A549 (cell line): Measurements from ENCODE around the gene CCDC127. TPM values are rescaled to one million over a fixed set of nuclear protein-coding genes. Genes with fewer than 3 reads are reported as not detected.
"Not testable (repeated sequence)": the region's sequence is repeated elsewhere in the genome, so short reads cannot be mapped to it uniquely, and the experiment has no call there.

Experiments used
- ATAC-seq, 2 experiments: fragments of 200-7000 bp in 1 of 2; fragments of >200 bp in 1 of 2; cut with Nextera tagmentation in 1 of 2; cut with Tn5 transposase in 1 of 2; 3 replicates each; pipeline versions ENCODE4 v1.8.0 to v1.9.1; 2018 to 2020; ENCODE audit warnings: mild to moderate bottlenecking in 1 of 2, moderate library complexity in 1 of 2
- CTCF ChIA-PET: fragments of 300-600 bp; sonication (Branson Sonifier 250); formaldehyde crosslinking; extraction: SDS; loops from one replicate; lab custom pipeline; 2021; ENCODE audit warnings: antibody characterized with exemption, inconsistent platforms; lab: Yijun Ruan, JAX
- POLR2A ChIA-PET: fragments of 350-600 bp; formaldehyde crosslinking; extraction: SDS; loops from one replicate; lab custom pipeline; 2021; ENCODE audit warnings: antibody characterized with exemption, inconsistent platforms; lab: Yijun Ruan, JAX
- DNase-seq, 2 experiments: peaks; one replicate each; pipeline versions ENCODE4 v3.0.0 to v3.0.0-alpha.2; 2011 to 2016; ENCODE audit warnings: low read depth in 1 of 2, low spot score in 1 of 2
- FAIRE-seq: peaks from 2 replicates; lab custom pipeline; 2011; peaks lifted over from hg19 to GRCh38; lab: Jason Lieb, UNC
- H3K27ac ChIP-seq, 2 experiments: fragments of >200 bp; sonication (Bioruptor Twin); formaldehyde crosslinking; 3 replicates each; pipeline ENCODE4 v1.5.1; 2016 to 2017
- H3K4me1 ChIP-seq: fragments of >200 bp; sonication (Bioruptor Twin); formaldehyde crosslinking; 3 replicates; pipeline ENCODE4 v1.6.1; 2016
- H3K4me2 ChIP-seq: fragments of >200 bp; sonication (Bioruptor Twin); formaldehyde crosslinking; 3 replicates; pipeline ENCODE4 v1.6.1; 2016
- H3K4me3 ChIP-seq: fragments of >200 bp; sonication (Bioruptor Twin); formaldehyde crosslinking; 3 replicates; pipeline ENCODE4 v1.5.1; 2016
- H3K9me3 ChIP-seq: fragments of >200 bp; sonication (Bioruptor Twin); formaldehyde crosslinking; 3 replicates; pipeline ENCODE4 v1.6.1; 2016
- CHD2 ChIP-seq: fragments of 150-350 bp; IDR thresholded peaks from 2 replicates; pipeline ENCODE4 v1.6.1; 2014; ENCODE audit warnings: low read length; ENCODE audit not compliant: partially characterized antibody
- EHF ChIP-seq: fragments of 250-450 bp; sonication (Bioruptor Pico); IDR thresholded peaks from 2 replicates; pipeline ENCODE4 v1.5.0; 2020; ENCODE audit warnings: mild to moderate bottlenecking
- ELK1 ChIP-seq: fragments of 150-350 bp; IDR thresholded peaks from 2 replicates; pipeline ENCODE4 v1.6.1; 2014; ENCODE audit warnings: low read depth, mild to moderate bottlenecking, low read length
- FOSL2 ChIP-seq, 2 experiments: fragments of 450-650 bp in 1 of 2; fragments of >200 bp in 1 of 2; sonication (Bioruptor Twin) in 1 of 2; formaldehyde crosslinking; IDR thresholded peaks; 2 replicates each; pipeline versions ENCODE4 v1.5.0 to v1.6.1; 2016 to 2020; ENCODE audit warnings: mild to moderate bottlenecking in 1 of 2, moderate library complexity in 1 of 2
- FOXS1 ChIP-seq: fragments of 250-450 bp; sonication (Bioruptor Pico); IDR thresholded peaks from 2 replicates; pipeline ENCODE4 v1.5.0; 2020; ENCODE audit warnings: mild to moderate bottlenecking, moderate library complexity
- GATA3 ChIP-seq: IDR thresholded peaks from 2 replicates; pipeline ENCODE4 v1.6.1; 2012; ENCODE audit warnings: borderline replicate concordance
- HDAC2 ChIP-seq: fragments of 200-600 bp; sonication (generic); IDR thresholded peaks from 2 replicates; pipeline ENCODE4 v1.6.1; 2016
- HOXB13 ChIP-seq: fragments of 250-450 bp; sonication (Bioruptor Pico); IDR thresholded peaks from 2 replicates; pipeline ENCODE4 v1.5.0; 2020; ENCODE audit warnings: low read depth, mild to moderate bottlenecking, moderate library complexity
- HOXB5 ChIP-seq: fragments of 250-450 bp; sonication (Bioruptor Pico); IDR thresholded peaks from 2 replicates; pipeline ENCODE4 v1.5.0; 2020; ENCODE audit warnings: mild to moderate bottlenecking, moderate library complexity
- JUN ChIP-seq, 2 experiments: fragments of >200 bp; sonication (Bioruptor Twin); formaldehyde crosslinking; IDR thresholded peaks; 2 replicates in 1 of 2; 3 replicates in 1 of 2; pipeline ENCODE4 v1.6.1; 2016 to 2017
- MAFK ChIP-seq: fragments of 450-650 bp; IDR thresholded peaks from 2 replicates; pipeline ENCODE4 v1.6.1; 2014; ENCODE audit not compliant: partially characterized antibody
- RAD21 ChIP-seq, 2 experiments: fragments of >200 bp in 1 of 2; sonication (Bioruptor Twin) in 1 of 2; formaldehyde crosslinking in 1 of 2; IDR thresholded peaks in 1 of 2; conservative IDR thresholded peaks in 1 of 2; 2 replicates in 1 of 2; 3 replicates in 1 of 2; pipeline ENCODE4 v1.6.1; 2012 to 2018; ENCODE audit warnings: inconsistent platforms in 1 of 2
- RARB ChIP-seq: fragments of 250-450 bp; sonication (Bioruptor Pico); IDR thresholded peaks from 2 replicates; pipeline ENCODE4 v1.8.0; 2021; ENCODE audit warnings: mild to moderate bottlenecking, moderate library complexity
- RNF2 ChIP-seq: fragments of 200-600 bp; sonication (generic); IDR thresholded peaks from 2 replicates; pipeline ENCODE4 v1.6.1; 2016; ENCODE audit warnings: low read depth, mild to moderate bottlenecking, antibody characterized with exemption, moderate library complexity, borderline replicate concordance
- TFCP2L1 ChIP-seq: fragments of 250-450 bp; sonication (Bioruptor Pico); IDR thresholded peaks from 2 replicates; pipeline ENCODE4 v1.5.0; 2021; ENCODE audit warnings: mild to moderate bottlenecking
- USF2 ChIP-seq: fragments of 450-650 bp; IDR thresholded peaks from 2 replicates; pipeline ENCODE4 v1.6.1; 2014; ENCODE audit warnings: antibody characterized with exemption
- ZNF302 ChIP-seq: fragments of 250-450 bp; sonication (Bioruptor Pico); IDR thresholded peaks from 2 replicates; pipeline ENCODE4 v1.9.0; 2021; ENCODE audit warnings: inconsistent platforms, mild to moderate bottlenecking, moderate library complexity
- ZSCAN20 ChIP-seq: fragments of 250-450 bp; sonication (Bioruptor Pico); IDR thresholded peaks from 2 replicates; pipeline ENCODE4 v1.8.0; 2022; ENCODE audit warnings: mild to moderate bottlenecking, moderate library complexity
- WGBS: methylation state at CpG from one replicate; pipeline ENCODE4 v1.1.6; 2017; ENCODE audit errors: missing lambda C conversion rate; 5-methylcytosine and 5-hydroxymethylcytosine counted together
- polyA plus RNA-seq, 4 experiments: library from polyadenylated mRNA; depleted of rRNA in 3 of 4; stranded (reverse); fragments of >200 nt; fragmentation: RNase III in 1 of 4; extraction: RNeasy Plus Mini Kit Qiagen cat#74134 plus additional on column Dnase treatment in 1 of 4; gene quantifications; 2 replicates in 3 of 4; 3 replicates in 1 of 4; pipeline ENCODE4 v1.2.3, GENCODE V29; 2011 to 2017
- TF ChIP-seq, protein P1 (sequence below): IDR thresholded peaks from 2 replicates; pipeline ENCODE4 v1.6.1; 2012
- TF ChIP-seq, protein P2 (sequence below): fragments of >200 bp; sonication (Bioruptor Twin); formaldehyde crosslinking; IDR thresholded peaks from 2 replicates; pipeline ENCODE4 v1.6.1; 2016

Gene CCDC127
- polyA plus RNA-seq, 2 of the 4 experiments (the other 2 are of a cell fraction): 5.1 to 6.2 TPM

DNA sequence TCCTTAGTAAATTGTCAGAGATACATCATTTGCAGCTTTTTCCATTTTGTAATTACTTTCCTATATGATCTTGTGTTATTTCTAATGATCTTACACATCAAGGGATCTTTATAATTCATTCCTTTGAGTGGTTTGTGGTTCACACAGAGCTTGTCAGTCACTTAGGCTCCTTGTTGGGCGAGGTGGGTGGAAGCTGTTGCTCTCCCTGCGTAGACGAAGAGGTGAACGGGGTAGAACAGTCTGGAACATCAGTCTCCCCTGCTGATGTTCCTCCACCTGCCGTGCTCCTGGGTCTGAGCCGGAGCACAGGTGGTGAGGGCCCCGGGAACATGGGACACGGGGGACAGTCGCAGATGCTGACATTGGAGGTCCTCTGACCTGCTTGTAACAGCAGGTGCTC is 17.6 kb upstream of the CCDC127 start:
- POLR2A ChIA-PET, H3K4me3 ChIP-seq, H3K4me2 ChIP-seq, DNase-seq, H3K9me3 ChIP-seq, FAIRE-seq, H3K27ac ChIP-seq, H3K4me1 ChIP-seq, ATAC-seq: not testable (repeated sequence)
- CTCF ChIA-PET: interaction anchor here (0.6 to 1.2 kb wide), 2 partner anchors 13 to 47 kb away, joined by 3 to 4 read pairs; no protein-coding TSS in a partner anchor
- 96% methylated on average over 6 of the region's 9 CpGs for WGBS

DNA sequence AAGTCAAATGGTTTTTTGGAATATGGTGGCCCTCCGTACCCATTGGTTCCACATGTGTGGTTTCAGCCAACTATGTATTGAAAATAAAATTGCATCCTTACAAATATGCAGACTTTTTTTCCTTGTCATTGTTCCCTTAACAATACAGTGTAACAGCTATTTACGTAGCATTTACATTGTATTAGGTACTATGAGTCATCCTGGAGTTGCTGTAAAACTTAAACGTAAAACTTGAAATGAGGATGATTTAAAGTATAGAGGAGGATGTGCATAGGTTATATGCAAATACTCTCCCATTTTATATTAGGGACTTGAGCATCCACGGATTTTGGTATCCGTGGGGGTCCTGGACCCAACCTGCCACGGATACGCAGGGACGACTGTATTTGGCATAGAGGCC is 16.5 kb upstream of the CCDC127 start:
- WGBS: 90% methylated on average over 8 of the region's 8 CpGs

DNA sequence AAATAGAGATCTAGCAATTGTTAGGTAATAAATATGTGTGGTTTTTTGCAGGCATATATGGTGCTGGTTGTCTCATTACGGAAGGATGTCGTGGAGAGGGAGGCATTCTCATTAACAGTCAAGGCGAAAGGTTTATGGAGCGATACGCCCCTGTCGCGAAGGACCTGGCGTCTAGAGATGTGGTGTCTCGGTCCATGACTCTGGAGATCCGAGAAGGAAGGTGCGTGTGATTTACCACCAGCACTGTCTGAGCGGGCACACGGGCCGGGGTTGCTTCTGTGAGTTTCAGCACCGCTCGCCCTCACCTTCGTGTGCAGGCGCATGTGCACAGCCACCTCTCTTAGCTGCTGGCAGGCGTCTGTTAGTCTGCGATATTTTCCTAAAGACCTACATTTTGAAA is 15.5 kb upstream of the CCDC127 start:
- POLR2A ChIA-PET, H3K9me3 ChIP-seq, DNase-seq, ATAC-seq, H3K4me3 ChIP-seq, H3K27ac ChIP-seq, H3K4me2 ChIP-seq, FAIRE-seq, H3K4me1 ChIP-seq: not testable (repeated sequence)
- CTCF ChIA-PET: interaction anchor here (0.6 kb wide), 1 partner anchor 17 kb away, joined by 3 read pairs; no protein-coding TSS in a partner anchor
- WGBS: 94% methylated on average over 20 of the region's 20 CpGs

More for the DNA sequence above, 16.5 kb upstream of the CCDC127 start:
- H3K4me2 ChIP-seq: no peak overlapping the region
- DNase-seq (no peak), ATAC-seq (no peak)
- no peak overlapping the region for H3K4me3 ChIP-seq
- CTCF ChIA-PET: no interaction called here
- POLR2A ChIA-PET: no interaction called here
- TF ChIP-seq FOSL2 (IDR thresholded peaks at IDR 0.05) (no peak), FOSL2 (CRISPR knock-in tag; IDR thresholded peaks at IDR 0.05) (peak; percentile 34; the same call in 1 of the 2 replicates), RNF2 (no peak), HOXB13 (no peak)
- TF ChIP-seq, all 56 proteins: peak for 1
- Histone ChIP-seq H3K9me3 (no peaks in the 10 kb centered on the region), H3K27ac (no peak overlapping the region), H3K4me1 (no peaks in the 10 kb centered on the region)
- FAIRE-seq: no peak

GRCh38 chr5:231661-232060 is 13.7 kb upstream of the CCDC127 start:
- FAIRE-seq (no peak), DNase-seq (no peak), ATAC-seq (no peak)
- WGBS: 90% methylated on average over 13 of the region's 13 CpGs
- H3K4me3 ChIP-seq: no peak overlapping the region
- TF ChIP-seq TFCP2L1 (CRISPR knock-in tag): no peak
- TF ChIP-seq RARB (CRISPR knock-in tag): no peak
- no peak for TF ChIP-seq CHD2
- no peak for TF ChIP-seq RAD21 (conservative IDR thresholded peaks at IDR 0.05 in 1 of 2, IDR thresholded peaks at IDR 0.05 in 1 of 2)
- no peak for TF ChIP-seq ELK1
- no peak for TF ChIP-seq ZNF302 (CRISPR knock-in tag)
- no peak for TF ChIP-seq ZSCAN20 (CRISPR knock-in tag)
- H3K9me3 ChIP-seq: no peaks in the 10 kb centered on the region
- H3K4me2 ChIP-seq: no peak overlapping the region
- H3K4me1 ChIP-seq: no peaks in the 10 kb centered on the region
- POLR2A ChIA-PET: no interaction called here
- H3K27ac ChIP-seq: no peak overlapping the region
- CTCF ChIA-PET: no interaction called here

- POLR2A ChIA-PET: no interaction called here
- DNase-seq (no peak), FAIRE-seq (no peak), ATAC-seq (no peak)
- Histone ChIP-seq H3K9me3 (no peaks in the 10 kb centered on the region), H3K4me1 (no peaks in the 10 kb centered on the region), H3K27ac (no peak overlapping the region), H3K4me3 (no peak overlapping the region), H3K4me2 (no peak overlapping the region)
- 98% methylated on average over 14 of the region's 14 CpGs for WGBS
- TF ChIP-seq JUN (IDR thresholded peaks at IDR 0.05): no peak
- TF ChIP-seq, protein P1, sequence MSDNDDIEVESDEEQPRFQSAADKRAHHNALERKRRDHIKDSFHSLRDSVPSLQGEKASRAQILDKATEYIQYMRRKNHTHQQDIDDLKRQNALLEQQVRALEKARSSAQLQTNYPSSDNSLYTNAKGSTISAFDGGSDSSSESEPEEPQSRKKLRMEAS: no peak
- TF ChIP-seq USF2: no peak
- no peak for TF ChIP-seq GATA3
- no peak for TF ChIP-seq HDAC2
- no peak for TF ChIP-seq MAFK
- TF ChIP-seq RARB (CRISPR knock-in tag): no peak
- TF ChIP-seq, protein P2, sequence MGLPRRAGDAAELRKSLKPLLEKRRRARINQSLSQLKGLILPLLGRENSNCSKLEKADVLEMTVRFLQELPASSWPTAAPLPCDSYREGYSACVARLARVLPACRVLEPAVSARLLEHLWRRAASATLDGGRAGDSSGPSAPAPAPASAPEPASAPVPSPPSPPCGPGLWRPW: no peak
- no peak for TF ChIP-seq EHF (CRISPR knock-in tag)
- no peak for TF ChIP-seq FOXS1 (CRISPR knock-in tag)
- no peak for TF ChIP-seq HOXB5 (CRISPR knock-in tag)
- no peak for TF ChIP-seq ZNF302 (CRISPR knock-in tag)
- TF ChIP-seq TFCP2L1 (CRISPR knock-in tag): no peak
- CTCF ChIA-PET: interaction anchor here (1.1 kb wide), 1 partner anchor 39 kb away, joined by 3 read pairs; the partner anchor contains the start of gene LRRC14B
Observed at GRCh38 chr5:230711-231110, 12.8 kb upstream of the CCDC127 start.
